ENCODE data around the gene MTM1. TPM values are rescaled to one million over a fixed set of nuclear protein-coding genes. Genes with fewer than 3 reads are reported as not detected.
A peak's percentile ranks its signal among the peaks of the same experiment; 100 is the strongest.

MTM1 gene
- total RNA-seq (ENCODE audit: low replicate concordance), result 9.8 and 11.9 TPM in 2 replicates
- long read RNA-seq, transcript MTM1-203 (15 exons, 3,593 nt), result major isoform, 12 of 27 reads
- long read RNA-seq, partial matches to known transcripts, result 9 of 27 reads
- long read RNA-seq, other reads (novel, unspliced or antisense), result 5 of 27 reads

- peak within 1 kb of the TSS; percentile 87 for H3K4me3 Mint-ChIP-seq
- peak; percentile 93 for DNase-seq (ENCODE audit: extremely low spot score, unreplicated experiment)
- peak within 1 kb of the TSS; percentile 82 for H3K27ac Mint-ChIP-seq
- peaks cover 16% of the 10 kb centered on the region for H3K4me1 Mint-ChIP-seq (ENCODE audit: unreplicated experiment)
- H3K27me3 Mint-ChIP-seq, result no peaks in the 10 kb centered on the region
- no peaks in the 10 kb centered on the region for H3K36me3 Mint-ChIP-seq
- no peaks in the 10 kb centered on the region for H3K9me3 Mint-ChIP-seq
- TF ChIP-seq, protein P1, sequence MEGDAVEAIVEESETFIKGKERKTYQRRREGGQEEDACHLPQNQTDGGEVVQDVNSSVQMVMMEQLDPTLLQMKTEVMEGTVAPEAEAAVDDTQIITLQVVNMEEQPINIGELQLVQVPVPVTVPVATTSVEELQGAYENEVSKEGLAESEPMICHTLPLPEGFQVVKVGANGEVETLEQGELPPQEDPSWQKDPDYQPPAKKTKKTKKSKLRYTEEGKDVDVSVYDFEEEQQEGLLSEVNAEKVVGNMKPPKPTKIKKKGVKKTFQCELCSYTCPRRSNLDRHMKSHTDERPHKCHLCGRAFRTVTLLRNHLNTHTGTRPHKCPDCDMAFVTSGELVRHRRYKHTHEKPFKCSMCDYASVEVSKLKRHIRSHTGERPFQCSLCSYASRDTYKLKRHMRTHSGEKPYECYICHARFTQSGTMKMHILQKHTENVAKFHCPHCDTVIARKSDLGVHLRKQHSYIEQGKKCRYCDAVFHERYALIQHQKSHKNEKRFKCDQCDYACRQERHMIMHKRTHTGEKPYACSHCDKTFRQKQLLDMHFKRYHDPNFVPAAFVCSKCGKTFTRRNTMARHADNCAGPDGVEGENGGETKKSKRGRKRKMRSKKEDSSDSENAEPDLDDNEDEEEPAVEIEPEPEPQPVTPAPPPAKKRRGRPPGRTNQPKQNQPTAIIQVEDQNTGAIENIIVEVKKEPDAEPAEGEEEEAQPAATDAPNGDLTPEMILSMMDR (conservative IDR thresholded peaks at IDR 0.05), result no peak
Measured at GRCh38 chrX:150568320-150569154, at the start of gene MTM1. Gene MTM1, plus strand, starts transcription at chrX:150568621. Its CDS starts 23,994 bp downstream, at chrX:150592615.

- H3K4me1 Mint-ChIP-seq (ENCODE audit: unreplicated experiment), result no peaks in the 10 kb centered on the region
Measured at GRCh38 chrX:150522494-150522893, 45.9 kb upstream of the MTM1 start.

GRCh38 chrX:150525061-150525919 is 43.1 kb upstream of the MTM1 start:
- DNase-seq (ENCODE audit: extremely low spot score, unreplicated experiment), result no peak
- H3K36me3 Mint-ChIP-seq, result no peaks in the 10 kb centered on the region
- no peaks in the 10 kb centered on the region for H3K9me3 Mint-ChIP-seq
- H3K4me1 Mint-ChIP-seq (ENCODE audit: unreplicated experiment), result no peaks in the 10 kb centered on the region
- H3K4me3 Mint-ChIP-seq, result no peak overlapping the region
- H3K27me3 Mint-ChIP-seq, result no peaks in the 10 kb centered on the region
- no peak overlapping the region for H3K27ac Mint-ChIP-seq
- TF ChIP-seq, protein P1 (conservative IDR thresholded peaks at IDR 0.05), result no peak

More at GRCh38 chrX:150522494-150522893, 45.9 kb upstream of the MTM1 start:
- DNase-seq (ENCODE audit: extremely low spot score, unreplicated experiment), result no peak
- no peak overlapping the region for H3K4me3 Mint-ChIP-seq
- H3K27ac Mint-ChIP-seq, result no peak overlapping the region
- no peaks in the 10 kb centered on the region for H3K36me3 Mint-ChIP-seq
- TF ChIP-seq, protein P1 (conservative IDR thresholded peaks at IDR 0.05), result no peak
- no peaks in the 10 kb centered on the region for H3K9me3 Mint-ChIP-seq
- H3K27me3 Mint-ChIP-seq, result no peaks in the 10 kb centered on the region

DNA sequence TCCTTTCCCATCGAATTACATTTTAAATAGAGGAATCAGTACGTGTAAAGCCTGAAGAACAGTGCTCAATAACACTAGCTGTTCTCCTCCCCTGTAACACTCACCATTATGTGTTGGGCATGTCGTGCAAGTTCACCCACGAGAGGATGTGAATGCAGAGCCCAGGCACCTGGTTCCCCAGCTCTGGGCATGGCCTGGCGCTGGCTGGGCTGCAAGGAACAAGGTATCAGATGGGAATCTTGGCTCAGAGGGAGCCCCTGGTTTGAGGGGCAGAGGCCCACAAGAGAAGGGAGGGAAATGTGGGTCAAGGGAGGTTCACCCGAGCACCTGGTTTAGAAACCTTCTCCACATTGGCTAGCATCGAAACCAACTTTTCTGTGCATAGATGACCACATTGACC is 41.7 kb upstream of the MTM1 start:
- no peak overlapping the region for H3K4me3 Mint-ChIP-seq
- no peaks in the 10 kb centered on the region for H3K36me3 Mint-ChIP-seq
- H3K27me3 Mint-ChIP-seq, result no peaks in the 10 kb centered on the region
- TF ChIP-seq, protein P1 (conservative IDR thresholded peaks at IDR 0.05), result no peak
- H3K27ac Mint-ChIP-seq, result no peak overlapping the region
- H3K9me3 Mint-ChIP-seq, result no peaks in the 10 kb centered on the region
- DNase-seq (ENCODE audit: extremely low spot score, unreplicated experiment), result no peak
- H3K4me1 Mint-ChIP-seq (ENCODE audit: unreplicated experiment), result no peaks in the 10 kb centered on the region

DNA sequence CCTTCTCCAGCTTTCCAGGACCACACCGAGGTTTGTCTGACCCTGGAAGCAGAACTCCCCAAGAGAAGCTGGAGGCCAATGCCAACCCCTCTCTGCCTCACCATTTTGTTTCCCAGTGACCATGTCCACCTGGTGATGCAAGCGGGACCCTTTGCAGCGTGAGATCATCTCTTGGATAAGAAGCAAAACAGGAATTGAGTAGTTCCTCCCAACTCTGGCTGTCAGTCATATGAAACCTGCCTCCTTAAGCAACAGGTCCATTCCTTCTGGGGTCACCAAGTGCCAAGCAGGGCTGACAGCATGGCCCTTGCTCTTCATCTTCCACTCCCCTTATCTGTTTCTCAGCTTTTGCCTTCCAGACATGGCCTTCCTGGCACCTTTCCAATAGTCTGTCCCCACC is 41.3 kb upstream of the MTM1 start:
- H3K4me3 Mint-ChIP-seq, result no peak overlapping the region
- TF ChIP-seq, protein P1 (conservative IDR thresholded peaks at IDR 0.05), result no peak
- no peaks in the 10 kb centered on the region for H3K27me3 Mint-ChIP-seq
- no peak overlapping the region for H3K27ac Mint-ChIP-seq
- no peaks in the 10 kb centered on the region for H3K36me3 Mint-ChIP-seq
- H3K4me1 Mint-ChIP-seq (ENCODE audit: unreplicated experiment), result no peaks in the 10 kb centered on the region
- H3K9me3 Mint-ChIP-seq, result no peaks in the 10 kb centered on the region
- no peak for DNase-seq (ENCODE audit: extremely low spot score, unreplicated experiment)
